ENCODE measurements around the gene PAQR5.

GRCh38 chr15:69412701-69413100 lies 114.0 kb downstream of the PAQR5 start:
- TF ChIP-seq CTCF (IDR thresholded peaks at IDR 0.05; ENCODE audit: extremely low read depth in 1 of 2, insufficient read depth in 1 of 2, low read depth in 1 of 2, low read length in 2 of 2) (no peak), POLR2AphosphoS5 (IDR thresholded peaks at IDR 0.05; ENCODE audit: insufficient read depth, low read depth, low read length) (no peak), MYC (IDR thresholded peaks at IDR 0.05; ENCODE audit: low read depth, low read length) (no peak), EZH2 (IDR thresholded peaks at IDR 0.05; ENCODE audit: borderline replicate concordance, low read depth, low read length, severe bottlenecking) (no peak), JUN (IDR thresholded peaks at IDR 0.05; ENCODE audit: borderline replicate concordance, insufficient read depth, insufficient read length, low read depth) (no peak), POLR2A (IDR thresholded peaks at IDR 0.05; ENCODE audit: low read depth, low read length) (no peak), GATA2 (IDR thresholded peaks at IDR 0.05; ENCODE audit: insufficient read depth, insufficient read length, low read depth, low read length) (no peak), FOS (IDR thresholded peaks at IDR 0.05; ENCODE audit: borderline replicate concordance, insufficient read depth, low read length) (no peak)
- TF ChIP-seq, protein P1, sequence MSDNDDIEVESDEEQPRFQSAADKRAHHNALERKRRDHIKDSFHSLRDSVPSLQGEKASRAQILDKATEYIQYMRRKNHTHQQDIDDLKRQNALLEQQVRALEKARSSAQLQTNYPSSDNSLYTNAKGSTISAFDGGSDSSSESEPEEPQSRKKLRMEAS (IDR thresholded peaks at IDR 0.05; ENCODE audit: insufficient read depth, insufficient read length) = no peak

Measured in endothelial cell of umbilical vein (primary cell).